Measurements from ENCODE around the gene TSKU.
"Not testable (repeated sequence)": the region's sequence is repeated elsewhere in the genome, so short reads cannot be mapped to it uniquely, and the experiment has no call there.

The TSKU gene, protein sequence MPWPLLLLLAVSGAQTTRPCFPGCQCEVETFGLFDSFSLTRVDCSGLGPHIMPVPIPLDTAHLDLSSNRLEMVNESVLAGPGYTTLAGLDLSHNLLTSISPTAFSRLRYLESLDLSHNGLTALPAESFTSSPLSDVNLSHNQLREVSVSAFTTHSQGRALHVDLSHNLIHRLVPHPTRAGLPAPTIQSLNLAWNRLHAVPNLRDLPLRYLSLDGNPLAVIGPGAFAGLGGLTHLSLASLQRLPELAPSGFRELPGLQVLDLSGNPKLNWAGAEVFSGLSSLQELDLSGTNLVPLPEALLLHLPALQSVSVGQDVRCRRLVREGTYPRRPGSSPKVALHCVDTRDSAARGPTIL

DNA sequence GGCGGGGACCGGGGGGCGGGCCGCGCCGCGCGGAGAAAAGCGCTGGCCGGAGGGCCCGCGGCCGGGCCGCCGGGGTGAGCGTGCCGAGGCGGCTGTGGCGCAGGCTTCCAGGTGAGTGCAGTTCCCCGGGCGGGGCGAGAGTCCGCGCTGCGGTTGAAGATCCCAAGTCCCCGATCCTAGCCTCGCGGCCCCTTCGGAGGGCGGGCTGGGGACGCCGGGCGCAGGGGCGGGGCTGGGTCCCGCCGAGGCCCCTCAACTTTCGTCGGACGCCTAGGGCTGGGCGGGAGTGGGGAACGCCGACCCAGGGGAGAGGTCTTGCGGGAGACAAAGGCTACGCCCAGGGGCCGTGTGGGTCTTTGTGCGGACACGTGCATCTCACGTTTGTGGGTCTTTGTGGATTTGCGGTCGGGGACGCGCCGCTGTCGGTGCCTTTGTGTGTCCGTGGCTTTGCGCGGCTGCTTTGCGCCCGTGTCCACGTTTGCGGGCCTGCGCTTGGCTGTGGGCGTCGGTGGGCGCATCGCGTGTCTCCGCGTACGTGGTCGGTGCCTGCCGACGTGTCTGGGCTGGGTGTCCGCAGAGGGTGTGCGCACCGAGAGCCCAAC lies at the start of gene TSKU:
TSS of gene TSKU (plus strand) at position 63 of the 602 bp plus-strand sequence. CDS start 12,261 bp downstream, outside the sequence.
- in situ Hi-C loops (cut with HindIII; ENCODE audit: low sequenced_read_pairs), result no loop called here

DNA sequence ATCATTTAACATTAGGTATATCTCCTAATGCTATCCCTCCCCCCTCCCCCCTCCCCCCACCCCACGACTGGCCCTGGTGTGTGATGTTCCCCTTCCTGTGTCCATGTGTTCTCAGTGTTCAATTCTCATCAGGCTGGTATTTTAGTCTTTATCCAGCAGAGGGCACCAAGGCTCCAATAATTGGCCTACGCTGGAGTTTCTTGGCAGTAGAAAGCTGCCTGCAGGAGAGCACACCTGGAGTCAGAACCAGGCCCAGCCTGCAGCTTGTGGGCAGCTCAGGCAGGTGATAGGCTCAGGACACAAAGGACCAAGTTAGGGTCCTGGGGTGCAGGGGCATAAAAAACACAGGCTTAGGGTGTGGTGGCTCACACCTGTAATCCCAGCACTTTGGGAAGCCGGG lies 49.2 kb upstream of the TSKU start:
- in situ Hi-C loops (cut with HindIII; ENCODE audit: low sequenced_read_pairs), result not testable (repeated sequence)

DNA sequence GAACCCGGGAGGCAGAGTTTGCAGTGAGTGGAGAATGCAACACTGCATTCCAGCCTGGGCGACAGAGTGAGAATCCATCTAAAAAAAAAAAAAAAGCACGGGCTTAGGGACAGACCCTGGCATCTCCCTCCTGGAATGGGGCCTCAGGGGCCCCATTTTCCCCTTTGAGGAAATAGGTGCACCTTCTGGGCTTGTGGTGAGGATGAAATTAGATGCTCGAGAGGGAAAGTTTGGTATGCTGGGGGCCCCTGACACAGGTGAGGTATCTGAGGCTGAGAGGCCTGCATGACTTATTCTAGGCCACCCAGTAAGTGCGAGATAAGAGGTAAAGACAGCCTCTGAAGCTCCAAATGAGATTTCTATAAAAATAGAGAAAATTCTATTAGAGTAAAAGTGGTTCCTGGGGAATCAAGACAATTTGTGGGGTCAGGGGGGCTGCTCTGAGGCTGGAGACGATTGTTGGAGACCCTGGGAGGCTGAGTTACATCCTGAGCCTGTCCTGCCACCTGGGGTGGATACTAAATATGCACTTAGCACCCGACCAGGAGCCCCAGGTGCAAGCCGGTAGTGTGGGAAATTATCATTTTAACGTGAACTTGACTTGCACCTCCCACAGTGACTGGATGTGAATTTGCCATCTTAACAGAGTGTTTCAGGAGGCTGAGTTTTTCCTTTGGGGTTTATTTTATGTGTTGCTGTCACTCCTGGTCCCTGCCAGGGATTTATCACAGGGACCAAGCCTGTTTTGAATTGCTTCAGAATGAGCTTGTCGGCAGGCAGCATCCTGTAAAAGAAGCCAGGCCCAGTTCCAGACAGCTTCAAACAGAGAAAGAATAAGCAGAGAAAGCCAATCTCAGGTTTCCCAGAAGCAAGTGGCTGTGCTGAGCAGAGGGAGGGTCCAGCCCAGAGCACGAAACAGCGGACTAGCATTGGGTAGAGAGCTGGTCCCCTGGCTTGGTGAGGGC lies 48.4 kb upstream of the TSKU start:
- in situ Hi-C loops (cut with HindIII; ENCODE audit: low sequenced_read_pairs), result no loop called here

DNA sequence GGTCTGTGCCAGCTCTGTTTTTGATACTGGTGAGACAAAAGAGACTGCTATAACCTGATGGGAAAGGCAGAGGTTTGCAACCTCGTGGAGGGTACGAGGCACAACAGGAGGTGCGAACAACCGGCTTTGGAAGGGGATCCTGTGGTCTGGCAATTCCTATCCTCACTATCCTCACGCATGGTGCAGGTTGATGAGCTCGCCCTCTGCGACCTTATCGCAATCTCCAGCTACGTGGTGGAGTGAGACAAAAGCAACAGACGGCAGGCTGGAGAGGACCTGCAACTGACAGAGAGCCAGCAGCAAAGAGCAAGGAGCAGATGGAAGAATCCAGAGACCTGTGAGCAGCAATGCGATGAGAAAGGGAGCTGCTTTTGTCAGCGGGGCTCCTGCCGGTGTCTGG lies 47.3 kb upstream of the TSKU start:
- in situ Hi-C loops (cut with HindIII; ENCODE audit: low sequenced_read_pairs), result no loop called here

DNA sequence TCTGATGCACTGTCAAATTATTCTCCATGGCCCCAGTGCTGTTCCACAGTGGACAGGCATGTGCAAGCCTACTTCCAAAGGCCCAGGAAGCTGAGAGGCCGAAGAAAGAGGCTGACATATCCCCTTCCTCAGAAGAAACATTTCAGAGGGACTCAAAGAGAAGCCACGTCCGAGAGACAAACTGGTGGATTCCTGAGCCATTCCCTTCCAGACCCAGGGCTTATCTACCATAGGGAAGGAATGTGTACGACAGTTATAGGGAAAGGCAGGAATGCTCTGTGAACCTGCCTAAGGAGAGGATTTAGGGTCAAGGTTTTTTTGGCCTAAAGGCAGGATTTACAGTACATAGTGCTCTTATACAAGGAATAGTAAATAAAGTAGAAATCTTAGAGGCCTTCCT lies 46.9 kb upstream of the TSKU start:
- in situ Hi-C loops (cut with HindIII; ENCODE audit: low sequenced_read_pairs), result no loop called here

DNA sequence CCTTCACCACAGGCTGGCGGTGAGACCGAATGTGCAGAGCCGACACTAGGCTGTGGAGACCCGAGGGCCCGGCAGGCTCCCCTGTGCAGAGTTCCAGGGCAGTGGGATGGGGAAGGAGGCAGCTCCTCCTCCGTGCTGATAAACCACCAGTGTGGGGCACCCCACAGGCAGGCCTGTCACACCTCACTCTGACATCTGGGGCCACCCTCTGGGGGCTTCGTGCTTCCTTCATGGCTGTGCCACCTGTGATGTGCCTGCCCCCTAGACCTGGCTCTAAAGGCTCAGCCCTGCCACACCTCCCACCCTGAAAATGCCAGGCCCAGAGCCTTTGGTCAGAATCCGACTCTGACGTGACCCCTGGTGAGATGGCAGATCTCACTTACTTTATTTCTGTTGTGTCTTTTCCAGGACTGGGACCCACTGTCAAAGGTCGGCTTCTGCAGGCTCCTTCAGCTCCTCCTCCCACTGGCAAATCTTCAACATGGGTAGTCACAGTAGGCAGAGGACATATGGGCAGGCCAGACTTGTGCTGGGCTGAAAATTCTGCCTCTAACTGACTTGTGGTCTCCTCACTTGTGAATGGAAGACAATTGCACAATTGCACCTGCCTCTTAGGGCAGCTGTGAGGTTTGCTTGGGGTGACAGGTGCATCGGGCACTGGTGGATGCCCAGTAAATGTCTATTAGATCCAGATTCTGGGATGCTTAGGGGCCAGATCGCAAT lies 46.2 kb upstream of the TSKU start:
- in situ Hi-C loops (cut with HindIII; ENCODE audit: low sequenced_read_pairs), result no loop called here

DNA sequence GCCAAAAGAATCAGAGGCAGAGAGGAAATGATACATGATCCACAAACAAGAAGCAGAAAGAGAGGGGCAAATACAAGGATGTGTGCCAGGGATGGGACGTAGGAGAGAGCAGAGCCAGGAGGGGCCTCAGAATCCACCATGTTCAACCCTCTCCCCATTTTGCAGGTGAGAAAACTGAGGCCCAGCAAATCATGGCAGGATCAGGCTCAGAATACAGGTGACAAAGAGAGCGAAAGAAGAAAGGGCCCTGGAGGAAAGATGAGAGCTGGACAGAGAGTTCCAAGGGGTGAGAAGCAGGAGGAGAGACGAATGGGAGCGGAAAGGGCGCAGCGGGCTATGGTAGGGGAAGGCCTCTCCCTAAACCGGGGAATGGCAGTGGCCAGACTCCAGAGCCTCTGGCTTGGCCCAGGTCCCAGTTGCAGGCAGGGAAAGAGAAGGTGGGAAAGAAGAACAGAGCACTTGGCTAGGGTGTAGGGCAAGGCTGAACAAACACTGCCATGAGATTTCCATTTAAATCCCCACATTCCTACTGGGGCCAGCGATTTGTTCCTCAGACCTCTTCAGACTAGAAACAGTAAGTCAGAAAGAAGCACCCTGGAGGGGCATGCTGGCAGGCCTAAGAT lies 44.4 kb upstream of the TSKU start:
- in situ Hi-C loops (cut with HindIII; ENCODE audit: low sequenced_read_pairs), result no loop called here

DNA sequence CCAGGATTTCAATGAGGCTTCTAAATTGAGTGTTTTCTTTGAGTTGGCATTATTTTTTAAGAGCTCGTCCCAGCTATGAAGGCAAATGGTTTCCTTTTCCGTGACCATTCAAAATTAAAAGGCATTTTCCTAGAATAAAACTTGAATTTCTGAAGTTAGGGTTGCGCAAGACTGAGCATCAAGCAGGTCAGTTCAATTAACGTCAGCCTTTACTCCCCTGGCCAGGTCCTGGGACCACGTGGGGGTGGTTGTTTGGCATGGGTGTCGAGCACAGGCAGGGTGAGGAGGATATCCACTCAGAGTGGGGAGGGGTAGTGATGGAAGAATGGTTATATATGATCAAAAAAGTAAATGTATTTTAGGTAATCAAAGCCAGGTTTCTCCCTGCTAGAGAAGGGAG lies 43.4 kb upstream of the TSKU start:
- in situ Hi-C loops (cut with HindIII; ENCODE audit: low sequenced_read_pairs), result no loop called here

DNA sequence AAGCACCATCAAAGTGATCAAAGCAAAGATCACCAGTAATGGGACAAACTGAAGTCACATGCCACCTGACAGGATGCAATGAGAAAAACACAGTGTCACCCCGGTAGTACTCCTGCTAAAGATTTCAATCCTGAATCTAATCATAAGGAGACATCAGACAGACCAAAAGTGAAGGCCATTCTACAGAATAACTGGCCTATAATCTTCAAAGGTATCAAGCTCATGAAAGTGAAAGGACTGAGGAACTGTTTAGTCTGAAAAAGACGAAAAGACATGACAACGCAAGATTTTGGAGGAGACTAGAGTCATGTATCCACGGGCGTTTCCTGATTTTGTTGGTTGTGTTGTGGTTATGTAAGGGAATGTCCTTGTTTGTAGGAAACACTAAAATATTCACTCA lies 42.4 kb upstream of the TSKU start:
- in situ Hi-C loops (cut with HindIII; ENCODE audit: low sequenced_read_pairs), result no loop called here

DNA sequence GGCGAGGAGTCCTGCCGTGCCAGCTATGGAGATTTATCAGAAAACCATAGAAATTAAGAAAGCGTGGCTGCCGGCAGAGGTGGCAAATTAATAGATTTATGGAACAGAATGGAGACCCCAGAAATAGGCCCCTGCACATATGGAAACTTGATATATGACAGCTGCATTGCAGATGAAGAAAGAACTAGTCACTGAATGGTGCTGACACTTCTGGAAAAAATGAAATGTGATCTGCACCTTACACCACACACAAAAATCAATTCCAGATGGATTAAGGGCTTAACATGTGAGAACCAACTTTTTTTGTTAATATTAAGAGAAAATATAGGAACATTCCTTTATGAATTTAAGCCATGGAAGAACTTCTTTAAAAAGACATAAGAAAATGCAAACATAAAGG lies 40.3 kb upstream of the TSKU start:
- in situ Hi-C loops (cut with HindIII; ENCODE audit: low sequenced_read_pairs), result no loop called here

DNA sequence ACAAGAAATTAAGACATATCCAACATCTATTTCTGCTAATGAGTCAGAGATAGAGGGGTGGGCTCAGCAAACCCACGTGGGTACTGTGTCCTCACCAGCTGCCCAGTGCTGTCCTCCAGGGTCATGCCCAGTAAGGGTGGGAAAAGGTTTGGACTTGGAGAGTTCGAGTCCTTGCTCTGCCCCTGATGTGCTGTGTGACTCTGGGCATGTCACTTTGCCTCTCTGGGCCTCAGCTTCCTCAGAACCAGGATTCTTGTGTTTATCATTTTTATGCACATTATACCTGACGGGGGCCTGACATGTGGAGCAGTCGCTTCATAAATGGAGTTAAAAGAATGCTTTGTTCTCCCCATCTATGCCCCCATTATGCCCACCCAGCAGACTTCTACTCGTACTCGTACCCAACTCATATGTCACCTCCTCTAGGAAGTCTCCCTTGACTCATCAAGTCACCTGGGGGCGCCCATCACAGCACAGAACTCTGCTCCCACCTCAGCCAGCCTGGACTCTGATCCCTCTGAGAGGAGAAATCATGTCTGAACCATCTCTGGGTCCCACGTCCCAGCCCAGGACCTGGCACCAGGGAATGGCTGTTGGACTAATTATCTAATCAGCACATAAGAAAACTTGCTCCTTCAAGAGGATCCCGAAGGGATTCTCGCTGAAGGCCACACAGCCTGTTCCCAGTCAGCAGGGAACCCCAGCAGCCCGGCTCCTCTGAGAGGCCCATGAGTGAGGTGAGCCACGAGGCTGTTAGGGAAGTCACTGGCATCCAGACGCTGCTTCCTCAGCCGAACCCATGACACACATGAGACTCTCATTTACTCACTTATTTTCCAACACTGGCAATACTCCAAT lies 38.7 kb upstream of the TSKU start:
- in situ Hi-C loops (cut with HindIII; ENCODE audit: low sequenced_read_pairs), result no loop called here

DNA sequence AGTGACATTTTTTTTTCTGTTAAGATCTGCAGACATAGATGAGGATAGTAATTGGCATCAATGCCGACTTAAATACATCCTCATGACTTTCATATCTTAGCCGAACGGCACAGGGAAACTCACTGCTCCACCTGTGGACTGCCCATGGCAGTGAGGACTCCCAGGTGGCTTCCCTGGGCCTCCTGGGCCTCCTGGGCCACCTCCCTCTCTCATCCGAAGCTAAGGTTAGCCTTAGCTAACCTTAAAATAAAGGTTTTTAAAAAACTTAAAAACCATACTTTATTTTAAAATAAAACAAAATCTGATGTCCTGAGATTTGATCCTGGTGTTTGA lies 38.1 kb upstream of the TSKU start:
- in situ Hi-C loops (cut with HindIII; ENCODE audit: low sequenced_read_pairs), result no loop called here

DNA sequence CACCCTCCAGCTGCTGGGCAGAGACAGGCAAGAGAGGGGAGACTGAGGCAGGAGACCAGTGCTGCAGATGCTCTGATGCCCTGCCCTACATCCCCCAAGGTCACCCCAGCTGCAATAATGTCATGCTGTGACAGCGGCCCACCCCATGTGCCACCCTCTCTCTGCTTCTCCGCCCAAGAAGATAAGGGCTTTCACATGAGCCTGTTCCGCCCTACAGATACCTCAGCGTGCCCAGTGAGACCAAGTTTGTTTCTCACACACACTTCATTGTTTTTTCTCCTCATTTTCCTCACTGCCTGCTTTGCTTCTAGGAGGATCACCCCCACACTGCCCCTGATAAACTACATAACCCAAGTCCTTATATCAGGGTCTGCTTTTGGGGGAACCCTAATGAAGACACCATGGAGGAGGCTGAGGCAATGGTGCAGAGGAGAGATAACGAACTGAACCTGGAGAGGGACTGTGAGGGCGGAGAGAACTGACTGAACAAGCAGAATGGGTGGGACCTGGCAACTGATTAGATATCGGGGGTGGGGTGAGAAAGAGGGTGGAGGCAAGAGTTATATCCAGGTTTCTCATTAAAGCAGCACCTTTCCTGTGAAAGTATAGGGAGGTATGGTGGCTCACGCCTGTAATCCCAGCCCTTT lies 37.5 kb upstream of the TSKU start:
- in situ Hi-C loops (cut with HindIII; ENCODE audit: low sequenced_read_pairs), result no loop called here

DNA sequence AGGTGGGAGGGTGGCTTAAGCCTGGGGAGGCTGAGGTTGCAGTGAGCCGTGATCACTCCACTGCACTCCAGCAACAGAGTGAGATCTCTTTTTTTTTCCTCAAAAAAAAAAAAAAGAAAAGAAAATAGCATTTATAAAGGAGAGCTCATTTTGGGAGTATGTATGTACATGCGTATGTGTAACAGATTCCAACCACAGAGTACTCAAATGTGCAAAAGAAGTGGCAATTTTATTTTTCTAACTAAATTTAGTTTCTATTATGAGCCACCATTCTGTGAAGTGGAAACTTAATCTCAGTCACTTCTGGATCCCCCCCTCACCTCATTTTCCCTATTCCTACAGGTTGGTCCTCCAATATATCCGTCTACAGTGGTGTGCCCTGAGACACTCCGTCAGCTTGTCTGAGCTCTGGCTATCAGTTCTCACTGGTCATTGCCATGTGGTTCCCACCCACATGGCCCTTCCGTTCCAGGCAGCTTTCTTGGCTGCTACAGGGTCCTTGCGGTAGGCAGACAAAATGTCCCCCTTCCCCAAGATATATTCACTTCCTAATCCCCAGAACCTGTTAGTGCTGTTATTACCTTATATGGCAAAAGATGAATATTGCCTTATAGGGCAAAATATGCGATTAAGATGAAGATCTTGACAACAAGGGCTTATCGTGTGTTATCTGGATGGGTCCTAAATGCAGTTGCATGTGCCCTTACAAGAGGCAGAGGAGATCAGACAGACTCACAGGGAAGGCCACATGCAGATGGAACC lies 35.8 kb upstream of the TSKU start:
- in situ Hi-C loops (cut with HindIII; ENCODE audit: low sequenced_read_pairs), result no loop called here

DNA sequence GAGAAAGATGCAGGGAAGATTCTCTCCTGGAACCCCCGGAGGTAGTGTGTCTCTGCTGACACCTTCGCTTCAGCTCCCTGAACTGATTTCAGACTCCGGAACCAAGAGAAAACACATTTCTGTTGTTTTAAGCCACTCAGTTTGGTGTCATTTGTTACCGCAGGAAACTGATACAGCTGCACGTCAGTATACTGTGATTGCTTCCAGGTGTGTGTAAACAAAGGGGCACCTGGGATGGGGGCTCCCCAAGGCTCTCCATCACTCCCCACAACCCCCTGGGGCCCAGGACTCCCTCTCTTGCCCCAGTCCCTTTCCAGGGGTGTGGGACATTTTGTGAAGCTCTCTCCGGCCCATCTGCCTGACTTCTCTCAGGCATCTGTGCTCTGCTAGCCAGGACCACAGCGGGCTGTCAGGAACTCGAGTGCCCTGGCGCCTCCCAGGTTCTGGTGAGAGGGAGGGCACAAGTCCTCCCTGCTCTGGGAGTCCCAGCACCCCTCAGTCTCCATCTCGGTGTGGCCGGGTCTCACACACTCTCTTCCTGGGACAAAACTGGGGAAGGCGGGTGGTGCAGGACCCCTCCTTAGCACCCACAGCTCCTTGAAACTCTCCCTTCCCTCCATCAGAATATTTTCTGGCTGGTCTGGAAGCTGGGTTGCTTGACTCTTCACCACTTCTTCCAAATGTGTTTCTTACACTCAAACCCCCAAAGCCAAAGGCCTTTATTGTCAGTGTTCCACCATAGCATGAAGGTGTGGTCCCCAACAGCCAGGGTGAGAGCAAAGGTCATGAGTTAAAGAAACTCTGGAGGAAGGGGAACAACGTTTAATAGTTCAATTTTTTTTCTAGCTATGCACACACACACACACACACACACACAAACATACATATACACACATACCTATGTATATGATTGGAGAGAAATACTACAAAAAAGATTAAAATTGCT lies 35.0 kb upstream of the TSKU start:
- in situ Hi-C loops (cut with HindIII; ENCODE audit: low sequenced_read_pairs), result no loop called here

DNA sequence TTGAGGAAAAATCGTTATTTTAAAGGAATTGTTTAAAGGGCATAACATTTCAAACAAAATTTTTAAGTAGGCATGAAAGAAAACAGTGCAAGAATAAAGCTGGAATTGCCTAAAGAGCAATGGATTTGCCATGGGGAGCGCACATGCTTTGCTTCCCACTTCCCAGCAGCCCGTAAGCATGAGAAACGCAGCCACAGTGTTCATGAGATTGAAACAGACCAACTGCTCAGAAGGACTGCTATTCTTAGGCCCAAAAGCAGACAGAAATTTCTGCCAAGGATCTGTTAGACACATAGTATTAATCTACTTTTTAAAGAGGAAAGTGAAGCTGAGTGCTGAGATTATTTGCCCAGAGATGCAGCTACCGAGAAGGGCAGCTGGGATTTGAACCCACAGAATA lies 34.2 kb upstream of the TSKU start:
- in situ Hi-C loops (cut with HindIII; ENCODE audit: low sequenced_read_pairs), result no loop called here

DNA sequence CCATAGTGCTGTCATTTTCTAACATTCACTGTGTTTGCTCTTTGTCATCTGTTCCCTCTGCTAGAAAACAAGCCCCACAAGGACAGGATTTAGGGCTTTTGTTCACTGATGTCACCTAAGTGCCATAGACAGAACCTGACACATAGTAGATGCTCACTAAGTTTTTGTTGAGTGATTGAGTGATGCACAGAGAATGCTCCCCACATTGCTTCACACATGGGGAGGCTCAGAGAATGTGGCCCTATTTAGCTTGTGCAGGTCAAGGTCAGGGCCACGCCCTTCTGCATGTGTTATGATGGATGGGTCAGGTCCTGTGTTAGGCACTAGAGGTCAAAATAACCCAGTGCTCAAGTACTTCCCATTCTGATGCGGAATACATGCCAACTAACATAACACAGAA lies 33.1 kb upstream of the TSKU start:
- in situ Hi-C loops (cut with HindIII; ENCODE audit: low sequenced_read_pairs), result no loop called here
